ENCODE results near the gene ANXA6. TPM values are rescaled to one million over a fixed set of nuclear protein-coding genes. Genes with fewer than 3 reads are reported as not detected.

The ANXA6 gene
- total RNA-seq, 1 experiment from 2014 or later: 98.7 TPM

DNA sequence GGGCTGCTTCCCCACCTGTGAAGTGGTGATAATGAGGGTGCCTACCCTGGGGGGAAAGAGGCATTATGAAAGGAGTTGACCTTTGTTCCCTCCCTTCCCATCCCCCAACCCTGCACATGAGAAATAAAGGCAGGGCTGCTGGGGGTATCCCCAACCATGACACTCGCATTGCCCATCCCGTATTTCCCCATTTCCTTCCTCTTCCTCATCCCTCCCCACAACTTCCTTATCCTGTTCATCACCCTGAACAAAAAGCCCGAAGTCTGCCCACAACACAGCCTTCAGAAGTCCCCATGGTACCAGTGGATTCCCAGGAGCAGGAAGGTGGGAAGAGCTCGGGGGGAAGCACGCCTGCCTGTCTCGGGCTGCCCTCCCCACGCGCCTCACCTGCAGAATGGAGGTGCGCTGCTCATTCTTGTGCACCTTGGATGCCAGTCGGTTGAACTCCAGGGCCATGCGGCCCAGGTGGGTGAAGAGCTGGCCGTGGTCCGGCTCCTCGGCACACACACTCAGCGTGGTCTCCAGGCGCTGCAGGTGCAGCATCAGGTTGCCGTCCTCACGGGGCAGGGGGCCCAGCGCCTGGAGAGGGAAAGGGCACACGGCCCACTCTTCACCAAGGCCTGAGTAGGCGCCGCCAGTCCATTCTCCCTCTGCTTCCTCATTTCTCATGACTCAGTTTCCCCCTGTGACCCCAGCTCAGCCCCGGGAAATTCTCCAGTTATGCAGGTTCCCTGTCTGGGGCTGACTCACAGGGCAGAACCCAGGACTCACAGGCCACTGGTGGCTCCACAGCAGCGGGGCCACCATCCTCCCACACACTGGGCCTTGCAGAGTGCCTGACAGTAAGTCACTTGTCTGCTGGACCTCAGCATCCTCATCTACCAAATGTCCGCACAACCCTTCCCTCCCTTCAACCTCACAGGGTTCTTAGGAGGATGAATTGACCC, 100.9 kb downstream of the ANXA6 start:
- Histone ChIP-seq H3K27me3 (ENCODE audit: insufficient read depth, low read length) (no peaks in the 10 kb centered on the region), H3K9me3 (ENCODE audit: control insufficient read depth, low read depth, low read length) (no peaks in the 10 kb centered on the region), H3T11ph (ENCODE audit: low read length) (no peak overlapping the region), H2AK5ac (ENCODE audit: insufficient read length, low read length) (no peak overlapping the region), H3K79me2 (ENCODE audit: insufficient read depth, low read length) (no peaks in the 10 kb centered on the region), H3K79me1 (ENCODE audit: insufficient read depth, low read depth, low read length, poor library complexity, severe bottlenecking) (no peaks in the 10 kb centered on the region), H3K23ac (ENCODE audit: insufficient read length, low read depth, low read length) (no peak overlapping the region), H3K9ac (ENCODE audit: extremely low read depth, insufficient read length, low read length) (no peak overlapping the region), H4K8ac (replicated peaks; ENCODE audit: insufficient read length, low read depth, low read length) (no peak overlapping the region), H3K4me1 (ENCODE audit: insufficient read depth, low read length) (no peaks in the 10 kb centered on the region), H3K14ac (ENCODE audit: insufficient read depth, low read length) (no peak overlapping the region), H2BK20ac (ENCODE audit: low read depth, low read length, poor library complexity, severe bottlenecking) (no peak overlapping the region), H3K27ac (ENCODE audit: insufficient read length, low read depth, low read length) (no peak overlapping the region), H4K20me1 (ENCODE audit: control insufficient read depth, insufficient read depth, insufficient read length) (no peaks in the 10 kb centered on the region), H3K23me2 (ENCODE audit: insufficient read length, low read depth, low read length, poor library complexity, severe bottlenecking) (no peaks in the 10 kb centered on the region), H2BK15ac (ENCODE audit: low read depth, low read length) (no peak overlapping the region), H2AFZ (ENCODE audit: low read length) (no peak overlapping the region), H3K56ac (ENCODE audit: insufficient read length, low read depth, low read length) (no peak overlapping the region), H4K5ac (ENCODE audit: insufficient read length, low read depth, low read length) (no peak overlapping the region), H3K4ac (ENCODE audit: low read depth, low read length) (no peak overlapping the region), H2BK5ac (ENCODE audit: insufficient read length, low read length) (no peak overlapping the region), H3K4me2 (ENCODE audit: insufficient read depth, insufficient read length, low read length) (no peak overlapping the region), H3K18ac (ENCODE audit: insufficient read length, low read depth, low read length) (no peak overlapping the region), H2BK12ac (ENCODE audit: insufficient read length, low read depth, low read length) (no peak overlapping the region), H4K91ac (ENCODE audit: insufficient read length, low read depth, low read length) (no peak overlapping the region), H2BK120ac (ENCODE audit: low read depth, low read length, poor library complexity, severe bottlenecking) (no peak overlapping the region)
- H3K27ac Mint-ChIP-seq: no peak overlapping the region
- peaks cover 1 to 24% (median 8%) of the 10 kb centered on the region in 3 experiments; a peak in 5 of 7 replicates for H3K36me3 Mint-ChIP-seq (ENCODE audit: insufficient read depth in 1 of 3, low read depth in 3 of 3)
- H3K27me3 Mint-ChIP-seq (ENCODE audit: low read depth): no peaks in the 10 kb centered on the region
- H3K4me3 Mint-ChIP-seq: no peak overlapping the region
- no peak for DNase-seq
- WGBS (ENCODE audit: extremely low coverage, insufficient read length, low lambda C conversion rate): 100% methylated on average over 2 of the region's 25 CpGs
- peaks cover 0 to 5% of the 10 kb centered on the region in 2 experiments; a peak in 1 of 4 replicates for H3K4me1 Mint-ChIP-seq
- H3K9me3 Mint-ChIP-seq: no peaks in the 10 kb centered on the region
- TF ChIP-seq CTCF (conservative IDR thresholded peaks at IDR 0.05): no peak
